Breast epithelium (tissue), 4 donors: ENCODE data around the gene AKIRIN1. TPM values are rescaled to one million over a fixed set of nuclear protein-coding genes. Genes with fewer than 3 reads are reported as not detected.

Experiments used
- DNase-seq, 2 donors: peaks; one replicate each; pipeline ENCODE4 v3.0.0-alpha.2; 2019; ENCODE audit warnings: low spot score in 2 of 2
- H3K27ac ChIP-seq, 2 donors: fragments of 200-600 bp; sonication (generic) in 1 of 2; one replicate each; pipeline ENCODE4 v1.5.1; 2016 to 2019; ENCODE audit warnings: mild to moderate bottlenecking in 1 of 2
- H3K27me3 ChIP-seq, 2 donors: fragments of 200-600 bp; sonication (generic) in 1 of 2; one replicate each; pipeline versions ENCODE4 v1.5.1 to v1.6.0; 2017 to 2019; ENCODE audit warnings: control low read depth in 1 of 2, mild to moderate bottlenecking in 1 of 2
- H3K36me3 ChIP-seq: fragments of 200-600 bp; one replicate; pipeline ENCODE4 v1.5.1; 2019
- H3K4me1 ChIP-seq, 2 donors: fragments of 200-600 bp; sonication (generic); one replicate each; pipeline ENCODE4 v1.5.1; 2016 to 2019; ENCODE audit warnings: control low read depth in 1 of 2
- H3K4me3 ChIP-seq, 3 donors: fragments of 200-600 bp; sonication (generic); 1 replicate in 2 of 3; 2 replicates in 1 of 3; pipeline ENCODE4 v1.5.1; 2016 to 2019; ENCODE audit warnings: mild to moderate bottlenecking in 3 of 3, moderate library complexity in 2 of 3
- H3K9me3 ChIP-seq, 2 donors: fragments of 200-600 bp; sonication (generic) in 1 of 2; one replicate each; pipeline ENCODE4 v1.5.1; 2016 to 2019; ENCODE audit warnings: control low read depth in 1 of 2
- POLR2A ChIP-seq: fragments of 450-650 bp; IDR thresholded peaks from one replicate; pipeline ENCODE4 v1.6.1; 2016; ENCODE audit warnings: antibody characterized with exemption, mild to moderate bottlenecking, moderate library complexity
- POLR2AphosphoS5 ChIP-seq, 3 donors: sonication (generic); formaldehyde crosslinking; IDR thresholded peaks; one replicate each; pipeline ENCODE4 v1.6.1; 2017; ENCODE audit warnings: antibody characterized with exemption in 3 of 3
- intact Hi-C: fragments of 100-400 bp; cut with DNase I; formaldehyde crosslinking; loops from one replicate; pipeline ENCODE4 v1.15.1; 2023; ENCODE audit warnings: low total_unique reads
- total RNA-seq, 3 donors: library from RNA; depleted of rRNA; stranded (reverse); fragments of >200 nt; gene quantifications; one replicate each; pipeline ENCODE4 v1.1.0, GENCODE V29; 2016
- TF ChIP-seq, protein P1 (sequence below), 3 donors: fragments of 450-650 bp; IDR thresholded peaks; one replicate each; pipeline ENCODE4 v1.5.1; 2016 to 2017; ENCODE audit warnings: antibody characterized with exemption in 3 of 3, mild to moderate bottlenecking in 3 of 3, moderate library complexity in 3 of 3

The AKIRIN1 gene
- total RNA-seq = 10 to 100 TPM; 34.7 to 35.1 (median 34.8) TPM

- no peaks in the 10 kb centered on the region for H3K27me3 ChIP-seq
- H3K27ac ChIP-seq = peak within 1 kb of the TSS; percentile 95
- H3K36me3 ChIP-seq = no peaks in the 10 kb centered on the region
- intact Hi-C loops = no loop called here
- no peaks in the 10 kb centered on the region for H3K9me3 ChIP-seq
- peak within 1 kb of the TSS; percentile 94 to 99 (median 98) for H3K4me3 ChIP-seq
- no peaks in the 10 kb centered on the region for H3K4me1 ChIP-seq
- peak; percentile 96 to 98 for DNase-seq
- TF ChIP-seq, protein P1, sequence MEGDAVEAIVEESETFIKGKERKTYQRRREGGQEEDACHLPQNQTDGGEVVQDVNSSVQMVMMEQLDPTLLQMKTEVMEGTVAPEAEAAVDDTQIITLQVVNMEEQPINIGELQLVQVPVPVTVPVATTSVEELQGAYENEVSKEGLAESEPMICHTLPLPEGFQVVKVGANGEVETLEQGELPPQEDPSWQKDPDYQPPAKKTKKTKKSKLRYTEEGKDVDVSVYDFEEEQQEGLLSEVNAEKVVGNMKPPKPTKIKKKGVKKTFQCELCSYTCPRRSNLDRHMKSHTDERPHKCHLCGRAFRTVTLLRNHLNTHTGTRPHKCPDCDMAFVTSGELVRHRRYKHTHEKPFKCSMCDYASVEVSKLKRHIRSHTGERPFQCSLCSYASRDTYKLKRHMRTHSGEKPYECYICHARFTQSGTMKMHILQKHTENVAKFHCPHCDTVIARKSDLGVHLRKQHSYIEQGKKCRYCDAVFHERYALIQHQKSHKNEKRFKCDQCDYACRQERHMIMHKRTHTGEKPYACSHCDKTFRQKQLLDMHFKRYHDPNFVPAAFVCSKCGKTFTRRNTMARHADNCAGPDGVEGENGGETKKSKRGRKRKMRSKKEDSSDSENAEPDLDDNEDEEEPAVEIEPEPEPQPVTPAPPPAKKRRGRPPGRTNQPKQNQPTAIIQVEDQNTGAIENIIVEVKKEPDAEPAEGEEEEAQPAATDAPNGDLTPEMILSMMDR (IDR thresholded peaks at IDR 0.05) = peak in 1 of 3 donors; percentile 14
- TF ChIP-seq POLR2A (peak; percentile 58), POLR2AphosphoS5 (IDR thresholded peaks at IDR 0.05) (peak; percentile 73 to 90 (median 82))
Measured at GRCh38 chr1:38990738-38991637, at the start of gene AKIRIN1. TSS of gene AKIRIN1 (plus strand) at chr1:38991276. CDS start at chr1:38991381, 105 bp downstream.

GRCh38 chr1:38941527-38942019 is 49.5 kb upstream of the AKIRIN1 start, which contains the start of gene RHBDL2:
TSS of gene RHBDL2 (minus strand) at chr1:38941830. CDS start at chr1:38919212, 22,618 bp downstream.
- Histone ChIP-seq H3K27ac (peak within 1 kb of the TSS; percentile 3 to 54), H3K27me3 (no peaks in the 10 kb centered on the region), H3K4me3 (peak within 1 kb of the TSS; percentile 35 to 71 (median 58)), H3K4me1 (no peaks in the 10 kb centered on the region), H3K9me3 (no peaks in the 10 kb centered on the region), H3K36me3 (no peaks in the 10 kb centered on the region)
- intact Hi-C loops = no loop called here
- peak; percentile 63 to 78 for DNase-seq
- TF ChIP-seq POLR2A = no peak
- TF ChIP-seq POLR2AphosphoS5 (IDR thresholded peaks at IDR 0.05) = no peak
- TF ChIP-seq, protein P1 (IDR thresholded peaks at IDR 0.05) = no peak

- intact Hi-C loops = no loop called here
- H3K27me3 ChIP-seq = no peaks in the 10 kb centered on the region
- no peak for TF ChIP-seq POLR2A
- no peak for TF ChIP-seq POLR2AphosphoS5 (IDR thresholded peaks at IDR 0.05)
- TF ChIP-seq, protein P1 (IDR thresholded peaks at IDR 0.05) = no peak
- no peaks in the 10 kb centered on the region for H3K4me1 ChIP-seq
- no peaks in the 10 kb centered on the region for H3K9me3 ChIP-seq
- H3K36me3 ChIP-seq = no peaks in the 10 kb centered on the region
- no peak overlapping the region for H3K4me3 ChIP-seq
- no peak overlapping the region for H3K27ac ChIP-seq
- DNase-seq = no peak
Measured at GRCh38 chr1:38942664-38943428, 48.2 kb upstream of the AKIRIN1 start.

DNA sequence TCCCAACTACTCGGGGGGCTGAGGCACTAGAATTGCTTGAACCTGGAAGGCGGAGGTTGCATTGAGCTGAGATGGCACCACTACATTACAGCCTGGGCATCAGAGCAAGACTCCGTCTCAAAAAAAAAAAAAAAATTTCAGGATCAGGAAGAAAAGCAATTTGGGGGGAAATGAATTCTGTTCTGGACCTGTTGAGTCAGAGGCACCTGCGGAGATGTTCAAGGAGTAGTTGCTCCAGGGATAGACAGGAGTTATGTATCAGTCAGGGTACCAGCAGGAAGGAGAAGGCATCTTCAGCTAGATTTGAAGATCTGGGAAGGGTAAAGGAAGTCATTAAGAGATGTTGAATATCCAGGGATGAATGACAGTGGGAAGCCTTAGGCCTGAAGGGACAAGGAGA is 46.5 kb upstream of the AKIRIN1 start:
- Histone ChIP-seq H3K4me1 (no peaks in the 10 kb centered on the region), H3K36me3 (no peaks in the 10 kb centered on the region), H3K27ac (no peak overlapping the region), H3K4me3 (no peak overlapping the region), H3K9me3 (no peaks in the 10 kb centered on the region), H3K27me3 (no peaks in the 10 kb centered on the region)
- TF ChIP-seq, protein P1 (IDR thresholded peaks at IDR 0.05) = no peak
- TF ChIP-seq POLR2AphosphoS5 (IDR thresholded peaks at IDR 0.05) (no peak), POLR2A (no peak)
- DNase-seq = no peak
- intact Hi-C loops = no loop called here
